ENCODE data around the gene NRDE2.

The NRDE2 gene

GRCh38 chr14:90295870-90296516, 35.7 kb downstream of the NRDE2 start:
- no peak for DNase-seq (ENCODE audit: low spot score)

GRCh38 chr14:90294872-90295271, 36.9 kb downstream of the NRDE2 start:
- DNase-seq (ENCODE audit: low spot score), result no peak

- DNase-seq (ENCODE audit: low spot score), result no peak
Measured at GRCh38 chr14:90293766-90294730, 37.7 kb downstream of the NRDE2 start.

- no peak for DNase-seq (ENCODE audit: low spot score)
Measured at GRCh38 chr14:90291699-90292098, 40.0 kb downstream of the NRDE2 start.

- no peak for DNase-seq (ENCODE audit: low spot score)
Measured at GRCh38 chr14:90290337-90291011, 41.3 kb downstream of the NRDE2 start.

GRCh38 chr14:90288651-90289355, 42.9 kb downstream of the NRDE2 start:
- DNase-seq (ENCODE audit: low spot score), result no peak

- no peak for DNase-seq (ENCODE audit: low spot score)
Measured at GRCh38 chr14:90287791-90288190, 44.0 kb downstream of the NRDE2 start.

- no peak for DNase-seq (ENCODE audit: low spot score)
Measured at GRCh38 chr14:90281756-90282155, 50.0 kb downstream of the NRDE2 start.

GRCh38 chr14:90281261-90281660, 50.5 kb downstream of the NRDE2 start:
- no peak for DNase-seq (ENCODE audit: low spot score)

GRCh38 chr14:90280096-90280495, 51.6 kb downstream of the NRDE2 start:
- no peak for DNase-seq (ENCODE audit: low spot score)

GRCh38 chr14:90278199-90279175, 53.3 kb downstream of the NRDE2 start:
- no peak for DNase-seq (ENCODE audit: low spot score)

GRCh38 chr14:90277581-90278198, 54.1 kb downstream of the NRDE2 start:
- DNase-seq (ENCODE audit: low spot score), result no peak

GRCh38 chr14:90276646-90277367, 54.9 kb downstream of the NRDE2 start:
- DNase-seq (ENCODE audit: low spot score), result no peak

GRCh38 chr14:90275820-90276219, 55.9 kb downstream of the NRDE2 start:
- DNase-seq (ENCODE audit: low spot score), result no peak

GRCh38 chr14:90275458-90275814, 56.3 kb downstream of the NRDE2 start:
- no peak for DNase-seq (ENCODE audit: low spot score)

GRCh38 chr14:90274808-90275457, 56.8 kb downstream of the NRDE2 start:
- DNase-seq (ENCODE audit: low spot score), result no peak

- no peak for DNase-seq (ENCODE audit: low spot score)
Measured at GRCh38 chr14:90274019-90274418, 57.7 kb downstream of the NRDE2 start.

- DNase-seq (ENCODE audit: low spot score), result no peak
Measured at GRCh38 chr14:90273532-90273931, 58.2 kb downstream of the NRDE2 start.

- DNase-seq (ENCODE audit: low spot score), result no peak
Measured at GRCh38 chr14:90272523-90272922, 59.2 kb downstream of the NRDE2 start.

Data from Ammon's horn (tissue), 1 donor.